GM12872 (cell line): ENCODE results near the gene RSPH1.

ENCODE experiments used
- CTCF ChIP-seq: IDR thresholded peaks from 3 replicates; pipeline ENCODE4 v1.5.1; 2011; ENCODE audit warnings: low read depth, mild to moderate bottlenecking, low read length, moderate library complexity; ENCODE audit not compliant: insufficient read depth

Gene RSPH1

GRCh38 chr21:42530167-42530518 is 34.1 kb upstream of the RSPH1 start:
- TF ChIP-seq CTCF = no peak

- TF ChIP-seq CTCF = no peak
These were observed 31.6 kb upstream of the RSPH1 start for GRCh38 chr21:42527489-42528158.

GRCh38 chr21:42527127-42527488 is 31.1 kb upstream of the RSPH1 start:
- TF ChIP-seq CTCF = no peak

- no peak for TF ChIP-seq CTCF
These were observed 30.3 kb upstream of the RSPH1 start for GRCh38 chr21:42526379-42526727.

- no peak for TF ChIP-seq CTCF
These were observed 29.8 kb upstream of the RSPH1 start for GRCh38 chr21:42525676-42526378.

GRCh38 chr21:42525029-42525581 is 29.1 kb upstream of the RSPH1 start:
- no peak for TF ChIP-seq CTCF

GRCh38 chr21:42524341-42525028 is 28.5 kb upstream of the RSPH1 start:
- no peak for TF ChIP-seq CTCF
